Inflammatory macrophage treated with lipopolysaccharide for 4 hours (primary cell): ENCODE data around the gene STRIP2.

ENCODE experiments used
- DNase-seq: peaks from one replicate; pipeline ENCODE4 v3.0.0-alpha.2; 2020

STRIP2 gene

DNA sequence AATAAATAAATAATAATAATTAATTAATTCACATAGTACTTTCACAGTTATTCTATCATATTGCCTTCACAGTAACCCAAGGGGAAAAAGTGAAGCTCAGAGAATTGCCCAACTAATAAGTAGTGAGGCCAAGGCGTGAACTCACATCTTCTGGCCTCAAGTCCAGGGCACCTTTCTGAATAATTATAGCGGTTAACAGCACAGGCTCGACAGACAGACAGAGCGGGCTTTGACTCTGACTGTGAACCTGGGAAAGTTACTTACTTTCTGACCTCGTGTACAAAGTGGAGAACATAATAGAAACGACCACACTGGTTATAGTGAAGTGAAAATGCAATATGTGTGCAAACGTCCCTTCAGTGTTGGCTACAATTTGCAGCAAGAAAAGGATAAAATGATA lies 62.4 kb downstream of the STRIP2 start:
- no peak for DNase-seq

DNA sequence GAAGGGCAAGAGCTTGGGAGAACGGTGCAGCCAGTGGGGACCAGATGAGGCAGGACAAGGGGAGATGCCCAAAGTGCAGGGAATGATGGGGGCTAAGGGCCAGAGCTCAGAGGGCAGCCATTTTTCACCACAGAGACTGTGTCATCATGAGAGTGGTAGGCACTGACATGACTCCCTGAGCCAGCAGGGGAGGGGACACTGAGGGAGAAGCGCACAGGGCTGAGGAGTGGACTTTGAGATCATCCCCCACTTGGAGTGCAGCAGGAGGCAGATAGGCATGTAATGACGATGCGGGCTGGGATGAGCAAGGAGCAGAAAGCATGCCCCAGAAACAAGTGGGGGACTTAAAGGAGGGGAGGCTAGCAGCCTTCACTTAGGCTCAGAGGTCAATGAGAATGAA lies 62.9 kb downstream of the STRIP2 start:
- DNase-seq, result no peak

- DNase-seq, result no peak
Measured at GRCh38 chr7:129498021-129498420, 63.8 kb downstream of the STRIP2 start.

GRCh38 chr7:129499999-129500398 lies 65.8 kb downstream of the STRIP2 start:
- no peak for DNase-seq

- peak; percentile 74 for DNase-seq
Measured at GRCh38 chr7:129501760-129502707, 67.8 kb downstream of the STRIP2 start, which contains the start of gene SMKR1. SMKR1 (plus strand) TSS chr7:129502531; CDS start chr7:129502825, 294 bp downstream.

- DNase-seq, result no peak
Measured at GRCh38 chr7:129502708-129503685, 68.8 kb downstream of the STRIP2 start.

DNA sequence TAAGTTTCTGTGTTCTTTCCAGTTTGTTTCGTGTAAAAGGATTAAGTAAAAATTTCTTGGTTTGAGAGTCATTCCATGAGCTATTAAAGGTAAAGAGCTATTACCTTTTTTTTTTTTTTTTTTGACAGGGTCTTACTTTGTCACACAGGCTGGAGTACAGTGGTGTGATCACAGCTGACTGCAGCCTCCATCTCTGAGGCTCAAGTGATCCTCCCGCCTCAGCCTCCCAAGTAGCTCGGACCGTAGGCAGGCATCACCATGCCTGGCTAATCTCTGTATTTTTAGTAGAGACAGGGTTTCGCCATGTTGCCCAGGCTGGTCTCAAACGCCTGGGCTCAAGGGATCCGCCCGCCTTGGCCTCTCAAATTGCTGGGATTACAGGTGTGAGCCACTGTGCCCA lies 69.5 kb downstream of the STRIP2 start:
- DNase-seq, result no peak

DNA sequence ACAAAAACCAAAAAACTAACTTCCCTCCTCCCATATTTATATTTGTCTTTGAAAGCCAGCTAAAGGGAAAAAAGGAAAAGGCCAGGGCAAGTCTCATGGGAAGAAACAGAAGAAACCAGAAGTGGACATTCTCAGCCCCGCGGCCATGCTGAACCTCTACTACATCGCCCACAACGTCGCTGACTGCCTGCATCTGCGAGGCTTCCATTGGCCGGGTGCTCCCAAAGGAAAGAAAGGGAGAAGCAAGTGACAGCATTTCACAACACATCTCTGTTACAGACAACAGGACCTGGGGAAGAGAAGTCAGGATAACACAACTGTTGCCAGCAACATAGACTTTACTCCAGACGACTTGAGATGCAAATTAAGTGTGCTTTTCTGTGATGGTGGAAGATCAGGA lies 78.0 kb downstream of the STRIP2 start:
- DNase-seq, result no peak

DNA sequence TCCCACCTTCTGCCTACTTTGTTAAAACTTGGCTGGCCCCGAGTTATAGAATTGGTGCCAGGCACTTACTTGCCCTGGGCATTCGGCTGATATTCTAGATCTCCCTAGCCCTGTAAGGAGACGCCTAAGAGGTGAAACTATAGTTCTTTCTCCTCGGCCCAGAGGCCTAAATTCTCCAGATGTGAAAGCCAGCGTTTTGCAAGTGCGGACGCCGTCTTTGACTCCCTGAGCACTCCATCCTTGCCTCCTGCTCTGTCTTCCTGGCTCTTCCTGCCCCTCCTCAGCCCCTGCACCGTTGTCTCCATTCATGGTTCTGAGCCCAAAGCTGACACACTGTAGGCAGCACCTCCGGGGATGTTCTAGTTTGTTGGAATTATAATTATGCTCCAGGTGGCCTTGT lies 79.3 kb downstream of the STRIP2 start:
- DNase-seq, result no peak

DNA sequence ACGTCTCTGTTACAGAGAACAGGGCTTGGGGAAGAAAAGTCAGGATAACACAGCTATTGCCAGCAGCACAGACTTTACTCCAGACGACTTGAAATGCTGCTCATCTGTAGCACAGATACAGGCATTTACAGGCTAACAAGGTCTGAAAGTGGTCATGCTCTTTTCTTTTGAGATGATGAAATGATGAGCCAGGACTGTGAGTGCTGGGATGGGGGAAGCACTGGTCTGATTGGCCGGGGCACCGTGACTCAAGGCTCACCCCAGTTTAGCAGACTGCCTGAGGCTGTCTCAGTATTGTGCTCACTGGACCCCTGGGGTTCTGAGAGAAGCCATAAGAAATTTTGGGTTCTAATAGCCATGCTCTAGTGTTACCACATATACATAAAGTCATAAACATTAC lies 80.5 kb downstream of the STRIP2 start:
- DNase-seq, result no peak

DNA sequence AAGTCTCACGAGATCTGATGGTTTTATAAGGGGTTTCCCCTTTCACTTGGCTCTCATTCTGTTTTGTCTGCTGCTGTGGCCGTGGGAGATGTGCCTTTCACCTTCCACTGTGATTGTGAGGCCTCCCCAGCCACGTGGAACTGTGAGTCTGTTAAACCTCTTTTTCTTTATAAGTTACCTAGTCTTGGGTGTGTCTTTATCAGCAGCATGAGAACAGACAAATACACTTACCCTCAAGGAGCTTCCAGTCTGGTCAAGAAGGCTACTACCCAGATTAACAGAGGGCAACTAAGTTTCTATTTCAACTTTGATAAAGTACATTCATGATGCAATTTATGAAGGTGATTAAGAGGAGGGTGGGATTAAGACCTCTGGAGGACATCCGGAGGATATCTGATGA lies 81.1 kb downstream of the STRIP2 start:
- no peak for DNase-seq

- peak; percentile 46 for DNase-seq
Measured at GRCh38 chr7:129517931-129518330, 83.7 kb downstream of the STRIP2 start.

DNA sequence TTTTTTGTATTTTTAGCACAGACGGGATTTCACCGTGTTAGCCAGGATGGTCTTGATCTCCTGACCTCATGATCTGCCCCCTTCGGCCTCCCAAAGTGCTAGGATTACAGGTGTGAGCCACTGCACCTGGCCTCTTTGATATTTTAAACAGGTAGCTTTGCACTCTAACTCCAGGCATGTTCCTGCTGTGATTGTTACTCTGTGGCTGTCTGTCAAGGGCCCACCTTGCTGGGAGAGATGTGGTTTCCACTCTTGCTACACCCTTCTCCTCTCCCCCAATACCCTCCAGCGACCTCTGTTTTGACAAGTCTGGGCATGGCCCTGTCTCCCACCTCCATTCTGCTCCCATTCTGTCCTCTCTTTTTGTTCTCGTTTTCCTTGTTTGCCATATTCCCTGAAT lies 85.2 kb downstream of the STRIP2 start:
- DNase-seq, result no peak

DNA sequence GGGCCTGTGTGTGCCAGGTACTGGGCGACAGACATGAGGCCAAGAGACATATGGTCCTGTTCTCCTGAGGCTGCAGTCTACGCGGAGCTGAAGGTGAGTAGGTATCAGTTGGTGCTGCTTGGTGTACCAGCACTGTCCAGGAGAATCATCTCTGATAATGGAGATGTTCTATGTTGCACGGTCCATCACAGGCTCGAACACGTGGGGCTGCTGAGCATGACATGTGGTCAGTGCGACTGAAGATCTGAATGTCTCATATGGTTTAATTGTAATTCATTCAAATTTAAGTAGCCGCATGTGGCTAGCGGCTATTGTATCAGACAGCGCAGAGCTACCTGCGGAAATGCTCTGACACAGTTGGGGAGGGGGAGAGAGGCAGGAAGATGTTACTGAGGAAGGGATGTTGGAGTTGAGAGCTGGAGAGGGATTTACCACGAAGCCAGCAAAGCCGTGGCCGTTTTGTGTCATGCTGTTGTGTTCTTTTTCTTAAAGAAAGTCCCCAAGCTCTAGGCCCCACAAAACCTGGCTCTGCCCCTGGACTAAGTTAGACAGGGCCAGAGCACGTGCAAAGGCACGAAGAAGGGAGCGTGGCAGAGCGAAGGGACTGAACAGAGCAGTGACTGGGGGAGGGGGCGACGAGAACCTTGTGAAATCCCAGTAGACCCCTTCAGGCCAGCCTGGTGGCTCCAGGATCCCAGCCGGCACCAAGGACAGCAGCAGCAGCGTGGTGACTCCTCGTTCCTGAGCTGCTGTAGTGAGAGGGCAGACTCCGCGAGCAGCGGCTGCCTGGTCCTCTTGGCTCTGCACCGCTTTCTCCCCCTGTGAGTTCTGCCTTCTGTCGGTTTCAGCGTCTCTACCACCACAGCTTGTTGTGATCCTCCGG lies 88.1 kb downstream of the STRIP2 start:
- DNase-seq, result no peak

- no peak for DNase-seq
Measured at GRCh38 chr7:129522971-129523340, 88.7 kb downstream of the STRIP2 start.

- DNase-seq, result no peak
Measured at GRCh38 chr7:129523924-129524323, 89.7 kb downstream of the STRIP2 start.

DNA sequence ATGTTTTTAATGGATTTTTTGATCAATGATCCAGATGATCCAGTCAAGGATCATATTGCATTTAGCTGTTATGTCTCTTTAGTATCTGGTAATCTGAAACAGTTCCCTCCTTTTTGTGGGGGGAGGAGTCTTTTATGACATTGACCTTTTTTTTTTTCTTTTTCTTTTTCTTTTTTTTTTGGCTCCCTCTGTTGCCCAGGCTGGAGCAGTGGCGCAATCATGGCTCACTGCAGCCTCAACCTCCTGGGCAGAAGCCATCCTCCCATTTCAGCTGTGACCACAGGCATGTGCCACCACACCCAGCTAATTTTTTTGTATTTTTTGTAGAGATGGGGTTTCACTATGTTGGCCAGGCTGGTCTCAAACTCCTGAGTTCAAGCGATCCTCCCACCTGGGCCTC lies 90.2 kb downstream of the STRIP2 start:
- peak; percentile 63 for DNase-seq

- DNase-seq, result no peak
Measured at GRCh38 chr7:129525225-129525862, 91.1 kb downstream of the STRIP2 start.

DNA sequence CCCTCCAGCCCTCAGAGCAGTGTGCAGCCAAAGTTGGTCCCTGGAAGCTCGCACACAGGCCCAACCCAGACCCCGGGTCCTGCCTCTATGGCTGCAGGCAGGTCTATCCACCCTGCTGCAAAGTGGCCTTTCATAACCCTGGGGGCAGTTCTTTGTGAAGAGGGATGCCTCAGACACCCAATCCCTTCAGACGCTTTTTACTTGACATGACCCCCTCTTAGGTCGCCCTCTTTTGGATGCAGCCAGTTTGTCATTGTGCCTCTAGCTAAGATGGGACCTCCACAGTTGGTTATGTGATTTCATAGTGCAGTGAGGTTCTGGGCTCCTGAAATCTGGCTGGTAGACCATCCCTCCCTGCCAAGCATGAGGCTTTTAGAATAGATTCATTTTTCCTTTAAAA lies 95.4 kb downstream of the STRIP2 start:
- DNase-seq, result no peak

DNA sequence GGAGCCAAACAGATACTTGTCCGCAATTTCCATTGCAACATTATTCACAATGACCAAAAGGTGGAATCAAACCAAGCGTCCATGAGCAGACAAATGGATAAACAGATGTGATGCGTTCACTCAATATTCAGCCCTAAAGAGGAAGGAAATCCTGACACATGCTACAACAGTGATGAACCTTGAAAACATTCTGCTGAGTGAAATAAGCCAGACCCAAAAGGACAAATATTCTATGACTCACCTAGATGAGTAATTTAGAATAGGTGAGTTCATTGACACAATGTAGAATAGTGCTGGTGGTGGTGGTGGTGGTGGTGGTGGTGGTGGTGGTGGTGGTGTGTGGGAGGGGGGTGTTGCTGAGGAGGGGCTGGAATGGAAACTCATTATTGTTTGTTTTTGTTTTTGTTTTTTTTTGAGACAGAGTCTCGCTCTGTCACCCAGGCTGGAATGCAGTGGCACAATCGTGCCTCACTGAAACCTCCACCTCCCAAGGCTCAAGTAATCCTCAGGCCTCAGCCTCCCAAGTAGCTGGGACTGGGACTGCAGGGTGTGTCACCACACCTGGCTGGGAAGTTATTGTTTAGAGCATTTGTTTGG lies 96.7 kb downstream of the STRIP2 start:
- DNase-seq, result peak; percentile 72

DNA sequence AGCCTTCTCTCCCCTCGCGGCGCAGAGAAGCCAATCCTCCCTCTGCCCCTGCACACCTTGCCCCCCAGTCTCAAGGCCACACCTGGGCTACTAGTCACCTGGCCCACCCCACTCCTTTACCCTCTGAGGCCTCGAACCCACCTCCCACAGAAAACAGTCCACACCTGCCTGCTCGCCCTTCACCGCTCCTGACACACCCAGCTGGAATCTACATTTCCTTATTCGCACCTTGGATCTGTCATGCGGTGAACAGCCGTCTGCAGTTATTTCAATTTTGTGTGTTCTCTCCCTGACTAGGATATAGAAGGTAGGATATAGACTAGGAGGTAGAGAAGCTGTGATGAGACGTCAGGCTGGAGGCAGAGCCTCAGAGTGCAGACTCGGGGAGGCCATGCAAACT lies 97.5 kb downstream of the STRIP2 start:
- no peak for DNase-seq

DNA sequence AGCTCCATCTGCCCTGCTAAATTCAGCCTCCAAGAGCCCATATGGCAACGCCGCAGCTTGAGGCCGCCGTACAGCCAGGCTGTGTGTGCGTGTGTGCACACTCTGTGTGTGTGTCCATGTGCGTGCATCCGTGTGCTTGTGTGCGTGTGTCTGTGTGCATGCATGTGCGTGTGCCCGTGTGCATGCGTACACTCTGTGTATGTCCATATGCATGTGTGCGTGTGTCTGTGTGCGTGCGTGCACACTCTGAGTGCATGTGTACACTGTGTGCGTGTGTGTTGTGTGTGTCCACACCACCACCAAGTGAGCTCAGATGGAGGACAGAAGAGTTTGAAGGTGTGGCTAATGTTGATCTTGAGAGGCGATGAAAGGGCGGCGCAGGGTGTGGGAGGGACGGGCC lies 98.1 kb downstream of the STRIP2 start:
- DNase-seq, result no peak
